ENCODE results near the gene CNNM4. TPM values are rescaled to one million over a fixed set of nuclear protein-coding genes. Genes with fewer than 3 reads are reported as not detected.

The CNNM4 gene
- total RNA-seq, 1 donor from 2014 or later, result 14.4 TPM

DNA sequence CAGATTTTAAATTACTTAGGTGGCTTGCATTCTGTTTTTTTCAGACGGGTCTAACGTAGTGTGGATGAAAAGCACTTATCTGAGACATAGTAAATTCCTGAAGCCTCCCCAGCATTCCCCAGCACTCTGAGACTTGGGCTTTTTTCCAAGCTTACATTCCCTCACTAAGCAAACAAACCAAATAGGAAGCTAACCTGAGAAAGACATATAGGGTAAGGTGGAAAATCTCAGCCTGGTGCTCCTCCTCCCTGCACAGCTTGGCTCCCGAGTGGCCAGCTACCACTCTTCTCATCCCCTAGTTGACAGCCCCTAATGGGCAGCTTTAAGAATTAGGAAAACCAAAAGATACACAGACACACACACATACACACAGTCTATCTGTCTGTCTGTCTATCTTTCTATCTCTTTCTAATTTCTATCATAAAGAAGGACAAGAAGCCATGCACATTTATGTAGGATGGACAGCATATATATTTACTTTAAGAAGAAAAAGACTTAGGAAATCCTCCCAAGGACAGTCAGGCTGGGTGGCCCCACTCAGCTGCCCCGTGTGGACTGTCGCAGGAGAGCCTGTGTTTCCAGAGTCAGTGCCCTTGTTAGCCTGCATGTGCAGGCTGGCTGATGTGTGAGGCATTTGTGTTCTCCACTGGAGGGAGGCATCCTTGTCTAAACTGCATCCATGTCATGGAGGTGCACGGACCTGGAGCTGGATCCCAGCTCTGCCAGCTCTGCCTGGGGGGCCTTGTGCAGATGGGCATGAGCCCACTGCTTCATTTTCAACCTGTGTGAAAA, 63.6 kb downstream of the CNNM4 start:
- Mint-ChIP-seq H3K36me3 (ENCODE audit: low read depth) (peaks cover 7% of the 10 kb centered on the region), H3K27ac (ENCODE audit: unreplicated experiment) (peak overlapping the region; percentile 35), H3K4me3 (peak overlapping the region; percentile 23), H3K9me3 (no peaks in the 10 kb centered on the region), H3K27me3 (ENCODE audit: low read depth) (no peaks in the 10 kb centered on the region), H3K4me1 (peaks cover 21% of the 10 kb centered on the region)
- no peak for DNase-seq (ENCODE audit: low read depth, low spot score)
- TF ChIP-seq, protein P1, sequence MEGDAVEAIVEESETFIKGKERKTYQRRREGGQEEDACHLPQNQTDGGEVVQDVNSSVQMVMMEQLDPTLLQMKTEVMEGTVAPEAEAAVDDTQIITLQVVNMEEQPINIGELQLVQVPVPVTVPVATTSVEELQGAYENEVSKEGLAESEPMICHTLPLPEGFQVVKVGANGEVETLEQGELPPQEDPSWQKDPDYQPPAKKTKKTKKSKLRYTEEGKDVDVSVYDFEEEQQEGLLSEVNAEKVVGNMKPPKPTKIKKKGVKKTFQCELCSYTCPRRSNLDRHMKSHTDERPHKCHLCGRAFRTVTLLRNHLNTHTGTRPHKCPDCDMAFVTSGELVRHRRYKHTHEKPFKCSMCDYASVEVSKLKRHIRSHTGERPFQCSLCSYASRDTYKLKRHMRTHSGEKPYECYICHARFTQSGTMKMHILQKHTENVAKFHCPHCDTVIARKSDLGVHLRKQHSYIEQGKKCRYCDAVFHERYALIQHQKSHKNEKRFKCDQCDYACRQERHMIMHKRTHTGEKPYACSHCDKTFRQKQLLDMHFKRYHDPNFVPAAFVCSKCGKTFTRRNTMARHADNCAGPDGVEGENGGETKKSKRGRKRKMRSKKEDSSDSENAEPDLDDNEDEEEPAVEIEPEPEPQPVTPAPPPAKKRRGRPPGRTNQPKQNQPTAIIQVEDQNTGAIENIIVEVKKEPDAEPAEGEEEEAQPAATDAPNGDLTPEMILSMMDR (conservative IDR thresholded peaks at IDR 0.05), result no peak

DNA sequence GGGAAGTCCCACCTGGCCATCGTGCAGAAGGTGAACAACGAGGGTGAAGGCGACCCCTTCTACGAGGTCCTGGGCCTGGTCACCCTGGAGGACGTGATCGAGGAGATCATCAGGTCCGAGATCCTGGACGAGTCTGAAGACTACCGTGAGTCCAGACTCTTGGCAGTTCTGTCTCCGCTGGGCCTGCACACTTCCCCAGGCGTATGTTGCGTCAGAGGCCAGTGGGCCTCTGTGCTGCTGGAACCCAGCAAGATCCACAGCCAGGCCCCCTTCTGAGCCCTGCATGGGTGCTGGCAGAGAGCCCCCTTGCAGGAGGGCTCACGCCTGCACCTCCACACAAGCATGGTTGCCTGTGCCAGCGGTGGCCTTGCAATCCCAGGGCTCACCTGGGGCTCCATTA, 64.4 kb downstream of the CNNM4 start:
- no peak for DNase-seq (ENCODE audit: low read depth, low spot score)
- Mint-ChIP-seq H3K4me3 (no peak overlapping the region), H3K36me3 (ENCODE audit: low read depth) (peaks cover 6% of the 10 kb centered on the region), H3K9me3 (no peaks in the 10 kb centered on the region), H3K27ac (ENCODE audit: unreplicated experiment) (no peak overlapping the region), H3K27me3 (ENCODE audit: low read depth) (no peaks in the 10 kb centered on the region), H3K4me1 (peaks cover 14% of the 10 kb centered on the region)
- TF ChIP-seq, protein P1 (conservative IDR thresholded peaks at IDR 0.05), result no peak

DNA sequence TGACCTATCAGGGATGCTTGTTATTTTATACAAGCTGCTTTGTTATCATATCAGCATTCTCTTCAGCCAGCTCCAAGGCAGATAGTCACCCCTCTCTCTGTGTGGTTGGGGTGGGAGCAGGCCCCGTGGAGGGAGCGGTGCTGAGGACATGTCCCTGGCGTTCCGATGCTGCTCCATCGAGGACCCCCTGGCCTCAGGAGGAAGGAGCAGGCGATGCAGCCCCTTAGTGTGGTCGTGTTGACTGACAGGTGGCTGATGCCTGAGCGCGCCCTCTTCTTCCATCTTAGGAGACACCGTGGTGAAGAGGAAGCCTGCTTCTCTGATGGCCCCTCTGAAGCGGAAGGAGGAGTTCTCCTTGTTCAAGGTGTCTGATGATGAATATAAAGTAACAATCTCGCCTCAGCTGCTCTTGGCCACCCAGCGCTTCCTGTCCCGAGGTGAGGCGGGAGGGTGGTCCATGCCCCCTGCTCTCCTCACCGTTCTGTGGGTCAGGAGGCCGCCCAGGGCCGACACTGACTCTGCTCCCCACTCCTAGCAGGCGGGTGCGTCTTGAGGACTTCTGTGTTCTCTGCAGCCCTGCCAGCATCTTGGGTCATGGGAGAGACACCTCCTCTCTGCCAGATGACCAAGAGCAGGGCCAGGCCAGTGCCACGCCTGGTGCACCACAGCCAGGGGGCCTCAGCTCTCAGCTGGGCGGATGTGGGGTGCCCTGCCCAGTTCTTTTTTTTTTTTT, 66.0 kb downstream of the CNNM4 start:
- TF ChIP-seq, protein P1 (conservative IDR thresholded peaks at IDR 0.05), result no peak
- no peaks in the 10 kb centered on the region for H3K9me3 Mint-ChIP-seq
- H3K27ac Mint-ChIP-seq (ENCODE audit: unreplicated experiment), result no peak overlapping the region
- no peaks in the 10 kb centered on the region for H3K4me1 Mint-ChIP-seq
- DNase-seq (ENCODE audit: low read depth, low spot score), result no peak
- no peaks in the 10 kb centered on the region for H3K27me3 Mint-ChIP-seq (ENCODE audit: low read depth)
- no peak overlapping the region for H3K4me3 Mint-ChIP-seq
- peaks cover 4% of the 10 kb centered on the region for H3K36me3 Mint-ChIP-seq (ENCODE audit: low read depth)

DNA sequence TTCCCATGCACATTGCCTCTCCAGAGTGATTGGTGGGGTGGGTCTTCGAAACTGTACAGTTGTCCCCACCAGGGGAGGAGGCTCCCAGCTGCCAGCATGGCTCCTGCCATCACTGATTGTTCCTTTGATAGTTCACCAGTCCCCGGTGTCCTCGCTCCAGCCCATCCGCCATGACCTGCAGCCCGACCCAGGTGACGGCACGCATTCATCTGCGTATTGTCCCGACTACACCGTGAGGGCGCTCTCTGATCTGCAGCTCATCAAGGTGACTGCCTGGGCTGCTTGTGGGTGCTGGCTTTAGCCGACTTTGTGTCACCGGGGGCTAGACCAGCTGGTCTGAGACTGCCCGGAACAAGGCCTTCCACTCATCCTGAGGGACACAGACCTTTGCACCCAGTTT, 67.7 kb downstream of the CNNM4 start:
- Mint-ChIP-seq H3K4me1 (peaks cover 12% of the 10 kb centered on the region), H3K9me3 (no peaks in the 10 kb centered on the region), H3K36me3 (ENCODE audit: low read depth) (peaks cover 6% of the 10 kb centered on the region), H3K27ac (ENCODE audit: unreplicated experiment) (no peak overlapping the region), H3K27me3 (ENCODE audit: low read depth) (no peaks in the 10 kb centered on the region), H3K4me3 (no peak overlapping the region)
- TF ChIP-seq, protein P1 (conservative IDR thresholded peaks at IDR 0.05), result no peak
- DNase-seq (ENCODE audit: low read depth, low spot score), result no peak

DNA sequence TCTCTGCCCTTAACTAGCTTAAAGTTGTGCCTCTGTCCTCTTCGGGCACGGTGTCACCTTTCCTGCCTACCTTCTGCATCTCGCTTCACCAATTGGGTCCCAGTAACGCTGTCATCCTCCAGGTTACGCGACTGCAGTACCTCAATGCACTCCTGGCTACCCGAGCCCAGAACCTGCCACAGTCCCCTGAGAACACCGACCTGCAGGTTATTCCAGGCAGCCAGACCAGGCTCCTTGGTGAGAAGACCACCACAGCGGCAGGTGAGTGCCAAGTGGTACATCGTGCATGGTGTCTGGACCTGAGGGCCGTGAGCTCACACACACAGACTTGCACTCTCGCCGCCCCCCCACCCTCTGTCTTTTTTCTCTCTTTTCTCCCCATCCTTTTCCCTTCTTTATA, 68.2 kb downstream of the CNNM4 start:
- Mint-ChIP-seq H3K9me3 (no peaks in the 10 kb centered on the region), H3K4me3 (no peak overlapping the region), H3K27ac (ENCODE audit: unreplicated experiment) (no peak overlapping the region), H3K27me3 (ENCODE audit: low read depth) (no peaks in the 10 kb centered on the region), H3K4me1 (peaks cover 16% of the 10 kb centered on the region), H3K36me3 (ENCODE audit: low read depth) (peaks cover 6% of the 10 kb centered on the region)
- TF ChIP-seq, protein P1 (conservative IDR thresholded peaks at IDR 0.05), result no peak
- DNase-seq (ENCODE audit: low read depth, low spot score), result no peak

Measured in neural crest cell (in vitro differentiated cells).